GM21447 (cell line): ENCODE data around the gene OSBPL9.
"Not testable (repeated sequence)": the region's sequence is repeated elsewhere in the genome, so short reads cannot be mapped to it uniquely, and the experiment has no call there.

Experiments used
- ATAC-seq: cut with Tn5 transposase; IDR thresholded peaks from one replicate; pipeline ENCODE4 v1.9.1; 2021; ENCODE audit not compliant: unreplicated experiment

Gene OSBPL9

DNA sequence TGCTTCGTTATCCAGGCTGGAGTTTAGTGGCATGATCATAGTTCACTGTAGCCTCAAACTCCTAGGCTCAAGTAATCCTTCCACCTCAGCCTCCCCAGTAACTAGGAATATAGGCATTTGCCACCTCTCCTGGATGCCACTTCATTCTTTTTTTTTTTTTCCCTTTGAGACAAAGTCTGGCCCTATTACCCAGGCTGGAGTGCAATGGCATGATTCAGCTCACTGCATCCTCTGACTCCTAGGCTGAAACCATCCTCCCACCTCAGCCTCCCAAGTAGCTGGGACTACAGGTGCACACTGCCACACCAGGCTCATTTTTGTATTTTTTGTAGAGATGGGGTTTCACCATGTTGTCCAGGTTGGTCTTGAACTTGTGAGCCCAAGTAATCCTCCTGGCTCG, 19.3 kb downstream of the OSBPL9 start:
- ATAC-seq: no peak

GRCh38 chr1:51636764-51637522, 20.1 kb downstream of the OSBPL9 start:
- no peak for ATAC-seq

DNA sequence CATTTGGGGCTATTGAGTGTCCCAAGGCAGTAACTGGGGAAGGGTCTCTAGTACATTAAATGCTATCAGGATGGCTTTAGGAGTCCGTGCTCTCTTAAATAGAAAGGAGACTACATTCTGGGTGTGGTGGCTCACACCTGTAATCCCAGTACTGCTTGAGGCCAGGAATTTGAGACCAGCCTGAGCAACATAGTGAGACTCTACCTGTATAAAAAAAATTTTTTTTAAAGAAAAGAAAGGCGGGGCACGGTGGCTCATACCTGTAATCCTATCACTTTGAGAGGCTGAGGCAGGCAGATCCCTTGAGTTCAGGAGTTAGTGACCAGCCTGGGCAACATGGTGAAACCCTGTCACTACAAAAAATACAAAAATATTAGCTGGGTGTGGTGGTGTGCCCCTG, 21.5 kb downstream of the OSBPL9 start:
- ATAC-seq: no peak

DNA sequence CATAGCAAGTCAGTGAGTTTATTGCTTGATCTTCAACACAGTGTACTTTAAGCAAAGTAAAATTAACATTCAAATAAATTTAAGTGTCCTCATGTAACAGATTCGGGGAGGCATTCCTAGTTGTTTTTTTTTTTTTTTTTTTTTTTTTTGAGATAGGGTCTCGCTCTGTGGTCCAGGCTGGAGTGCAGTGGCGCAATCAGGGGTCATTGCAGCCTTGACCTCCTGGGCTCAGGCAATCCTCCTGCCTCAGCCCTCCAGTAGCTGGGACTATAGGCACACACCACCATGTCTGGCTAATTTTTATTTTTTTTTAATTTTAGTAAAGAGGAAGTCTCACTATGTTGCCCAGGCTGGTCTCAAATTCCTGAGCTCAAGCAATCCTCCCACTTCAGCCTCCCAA, 22.8 kb downstream of the OSBPL9 start:
- no peak for ATAC-seq

- ATAC-seq: no peak
Measured at GRCh38 chr1:51641096-51641495, 24.2 kb downstream of the OSBPL9 start.

- ATAC-seq: no peak
Measured at GRCh38 chr1:51642739-51643142, 25.8 kb downstream of the OSBPL9 start.

GRCh38 chr1:51643362-51643761, 26.5 kb downstream of the OSBPL9 start:
- ATAC-seq: no peak

GRCh38 chr1:51644020-51644419, 27.1 kb downstream of the OSBPL9 start:
- ATAC-seq: no peak

DNA sequence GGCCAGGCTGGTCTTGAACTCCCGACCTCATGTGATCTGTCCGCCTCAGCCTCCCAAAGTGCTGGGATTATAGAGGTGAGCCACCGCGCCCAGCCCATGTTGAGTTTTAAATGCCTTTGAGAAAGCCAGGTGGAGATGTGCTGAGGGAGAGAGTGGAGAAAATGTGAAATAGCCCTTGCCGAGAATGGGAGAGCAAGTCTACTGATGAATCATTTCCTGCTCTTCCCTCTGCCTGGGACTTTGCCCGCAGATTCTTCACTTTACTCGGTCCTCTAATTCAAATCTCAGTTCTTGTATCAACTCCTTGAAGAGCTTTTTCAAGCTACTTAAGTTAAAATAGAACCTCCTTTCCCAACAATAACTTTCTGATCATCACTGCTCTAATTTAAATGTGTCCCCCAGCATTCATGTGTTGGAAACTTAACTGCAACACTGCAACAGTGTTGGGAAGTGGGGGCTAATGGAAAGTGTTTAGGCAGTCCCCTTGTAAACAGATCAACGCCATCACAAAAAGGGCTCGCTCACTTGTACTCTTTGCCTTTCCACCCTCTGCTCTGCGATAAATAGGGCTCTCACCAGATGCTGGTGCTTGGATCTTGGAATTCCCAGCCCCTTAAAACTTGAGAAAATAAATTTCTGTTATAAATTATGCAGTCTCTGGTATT, 27.8 kb downstream of the OSBPL9 start:
- no peak for ATAC-seq

DNA sequence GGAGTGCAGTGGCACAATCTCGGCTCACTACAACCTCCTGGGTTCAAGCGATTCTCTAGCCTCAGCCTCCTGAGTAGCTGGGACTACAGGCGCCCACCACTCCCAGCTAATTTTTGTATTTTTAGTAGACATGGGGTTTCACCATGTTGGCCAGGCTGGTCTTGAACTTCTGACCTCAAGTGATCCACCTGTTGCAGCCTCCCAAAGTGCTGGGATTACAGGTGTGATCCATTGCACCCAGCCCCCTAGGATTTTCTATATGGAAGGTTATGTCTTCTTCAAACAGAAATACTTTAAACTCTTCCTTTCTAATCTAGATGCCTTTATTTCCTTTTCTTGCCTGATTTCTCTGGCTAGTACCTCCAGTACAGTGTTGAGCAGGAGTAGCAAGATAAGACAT, 29.7 kb downstream of the OSBPL9 start:
- ATAC-seq: not testable (repeated sequence)

- no peak for ATAC-seq
Measured at GRCh38 chr1:51648180-51649109, 31.6 kb downstream of the OSBPL9 start.

- ATAC-seq: no peak
Measured at GRCh38 chr1:51649593-51650091, 32.8 kb downstream of the OSBPL9 start.

DNA sequence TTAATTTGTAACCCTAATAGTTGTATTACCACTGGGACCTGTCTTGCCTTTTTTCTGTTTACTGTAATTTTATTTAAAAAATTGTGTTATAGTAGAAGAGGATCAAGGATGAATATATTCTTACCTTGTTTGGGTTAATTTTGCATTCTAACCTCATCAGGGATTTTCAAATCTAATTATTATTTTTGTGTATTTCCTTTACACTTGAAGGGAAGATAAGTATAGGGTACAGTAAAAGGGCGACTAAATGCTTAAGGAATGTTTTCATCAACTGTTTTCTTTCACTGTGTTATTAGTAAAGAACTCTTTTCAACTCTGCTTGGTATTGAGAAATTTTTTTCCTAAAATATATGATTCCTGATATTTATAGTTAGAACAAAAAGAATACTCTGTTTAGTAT, 33.3 kb downstream of the OSBPL9 start:
- ATAC-seq: no peak

GRCh38 chr1:51651552-51651942, 34.7 kb downstream of the OSBPL9 start:
- ATAC-seq: no peak

GRCh38 chr1:51652599-51652998, 35.7 kb downstream of the OSBPL9 start:
- ATAC-seq: no peak

GRCh38 chr1:51653127-51653526, 36.2 kb downstream of the OSBPL9 start:
- ATAC-seq: no peak

- ATAC-seq: no peak
Measured at GRCh38 chr1:51654000-51654399, 37.1 kb downstream of the OSBPL9 start.

GRCh38 chr1:51656374-51656773, 39.5 kb downstream of the OSBPL9 start:
- ATAC-seq: no peak

GRCh38 chr1:51660580-51660979, 43.7 kb downstream of the OSBPL9 start:
- ATAC-seq: no peak

GRCh38 chr1:51661081-51661518, 44.2 kb downstream of the OSBPL9 start:
- ATAC-seq: no peak

GRCh38 chr1:51663105-51663504, 46.2 kb downstream of the OSBPL9 start:
- no peak for ATAC-seq
